GM06990 (cell line): Measurements from ENCODE around the gene SCAMP2.

ENCODE experiments used
- DNase-seq: peaks from one replicate; pipeline ENCODE4 v3.0.0-alpha.2; 2011; ENCODE audit not compliant: insufficient read length; ENCODE audit errors: extremely low read depth
- H3K27me3 ChIP-seq: replicated peaks from 2 replicates; pipeline ENCODE4 v1.6.0; 2011; ENCODE audit warnings: low read length; ENCODE audit not compliant: control insufficient read depth, insufficient read depth
- H3K36me3 ChIP-seq: 2 replicates; pipeline ENCODE4 v1.5.1; 2011; ENCODE audit warnings: low read length; ENCODE audit not compliant: control insufficient read depth, insufficient read depth
- H3K4me3 ChIP-seq: replicated peaks from 2 replicates; pipeline ENCODE4 v1.5.1; 2011; ENCODE audit warnings: low read depth, mild to moderate bottlenecking, control low read depth, low read length
- TF ChIP-seq, protein P1 (sequence below): IDR thresholded peaks from 2 replicates; pipeline ENCODE4 v1.5.1; 2011; ENCODE audit warnings: low read length, control low read depth, mild to moderate bottlenecking, inconsistent platforms; ENCODE audit not compliant: insufficient read depth, poor library complexity, severe bottlenecking

The SCAMP2 gene

DNA sequence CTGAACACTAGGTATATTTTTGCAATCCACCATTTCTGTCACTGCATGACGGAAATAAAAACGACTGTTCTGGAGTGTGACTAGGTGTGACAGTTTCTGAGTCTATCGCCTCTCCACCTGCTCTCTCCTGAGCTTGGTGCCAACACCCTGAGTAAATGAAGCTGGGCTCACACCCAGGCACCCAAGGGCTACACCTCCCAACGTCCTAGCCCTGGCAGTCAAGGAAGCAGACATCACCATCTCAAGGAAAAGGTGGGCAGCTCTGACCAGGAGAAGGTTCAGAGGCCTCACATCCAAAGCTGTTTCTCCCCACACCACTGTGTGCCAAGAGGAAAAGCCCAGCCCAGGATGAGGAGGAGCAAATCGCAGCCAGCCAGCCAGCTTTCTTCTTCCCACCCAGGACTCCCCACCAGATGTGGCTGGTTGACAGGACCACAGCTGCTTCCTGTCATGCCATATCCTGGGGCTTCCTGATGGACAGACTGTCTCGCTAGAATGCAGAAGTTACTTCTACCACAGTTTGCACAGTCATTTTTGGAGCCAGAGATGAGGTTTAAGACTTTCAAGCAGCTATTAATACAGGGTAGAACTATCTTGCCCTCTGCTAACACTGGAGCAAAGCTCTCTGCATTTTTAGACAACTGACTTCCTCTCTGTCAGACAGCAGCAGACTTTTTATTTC is 3.3 kb downstream of the SCAMP2 start:
- TF ChIP-seq, protein P1, sequence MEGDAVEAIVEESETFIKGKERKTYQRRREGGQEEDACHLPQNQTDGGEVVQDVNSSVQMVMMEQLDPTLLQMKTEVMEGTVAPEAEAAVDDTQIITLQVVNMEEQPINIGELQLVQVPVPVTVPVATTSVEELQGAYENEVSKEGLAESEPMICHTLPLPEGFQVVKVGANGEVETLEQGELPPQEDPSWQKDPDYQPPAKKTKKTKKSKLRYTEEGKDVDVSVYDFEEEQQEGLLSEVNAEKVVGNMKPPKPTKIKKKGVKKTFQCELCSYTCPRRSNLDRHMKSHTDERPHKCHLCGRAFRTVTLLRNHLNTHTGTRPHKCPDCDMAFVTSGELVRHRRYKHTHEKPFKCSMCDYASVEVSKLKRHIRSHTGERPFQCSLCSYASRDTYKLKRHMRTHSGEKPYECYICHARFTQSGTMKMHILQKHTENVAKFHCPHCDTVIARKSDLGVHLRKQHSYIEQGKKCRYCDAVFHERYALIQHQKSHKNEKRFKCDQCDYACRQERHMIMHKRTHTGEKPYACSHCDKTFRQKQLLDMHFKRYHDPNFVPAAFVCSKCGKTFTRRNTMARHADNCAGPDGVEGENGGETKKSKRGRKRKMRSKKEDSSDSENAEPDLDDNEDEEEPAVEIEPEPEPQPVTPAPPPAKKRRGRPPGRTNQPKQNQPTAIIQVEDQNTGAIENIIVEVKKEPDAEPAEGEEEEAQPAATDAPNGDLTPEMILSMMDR: no peak
- DNase-seq: peak; percentile 86
- peaks cover 4% of the 10 kb centered on the region for H3K36me3 ChIP-seq
- H3K4me3 ChIP-seq: peak overlapping the region; percentile 55
- no peaks in the 10 kb centered on the region for H3K27me3 ChIP-seq

DNA sequence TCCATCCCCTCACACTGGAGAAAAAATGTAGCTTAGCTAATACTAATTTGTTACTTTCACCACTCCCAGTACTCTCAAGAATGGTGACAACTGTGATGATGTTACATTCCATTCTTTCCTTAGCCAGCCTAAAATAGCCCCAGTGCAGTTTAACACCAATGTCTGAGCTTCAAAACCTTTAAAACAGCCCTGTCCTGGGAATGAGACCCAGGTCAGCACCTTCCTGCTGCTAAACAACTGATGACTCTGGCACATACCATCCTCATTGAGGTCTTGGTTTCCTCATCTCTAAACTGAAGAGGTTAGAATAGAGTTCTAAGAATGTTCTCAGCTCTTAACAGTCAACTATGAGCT is 3.8 kb downstream of the SCAMP2 start:
- TF ChIP-seq, protein P1: no peak
- Histone ChIP-seq H3K27me3 (no peaks in the 10 kb centered on the region), H3K4me3 (peak overlapping the region; percentile 55), H3K36me3 (peaks cover 8% of the 10 kb centered on the region)
- no peak for DNase-seq

DNA sequence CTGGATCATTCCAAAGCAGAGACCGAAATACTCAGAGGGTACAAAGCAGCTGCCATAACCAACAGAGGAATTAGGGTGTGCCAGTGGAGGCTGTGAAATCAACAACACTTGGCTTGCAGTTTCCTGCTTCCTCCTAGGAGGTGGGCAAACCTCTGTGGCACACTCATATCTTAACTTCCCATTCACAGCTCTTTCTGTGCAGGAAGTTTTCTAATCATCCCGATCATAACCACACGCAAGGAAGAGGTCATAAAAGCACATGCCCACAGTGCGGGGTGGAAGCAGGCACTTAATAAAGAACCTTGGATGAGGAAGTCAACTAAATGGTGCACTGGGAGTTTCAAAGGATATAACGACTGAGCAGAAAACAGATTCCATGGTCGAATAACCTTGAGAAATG is 5.1 kb downstream of the SCAMP2 start:
- no peak for DNase-seq
- no peak overlapping the region for H3K4me3 ChIP-seq
- TF ChIP-seq, protein P1: no peak
- H3K36me3 ChIP-seq: peaks cover 9% of the 10 kb centered on the region
- H3K27me3 ChIP-seq: no peaks in the 10 kb centered on the region

DNA sequence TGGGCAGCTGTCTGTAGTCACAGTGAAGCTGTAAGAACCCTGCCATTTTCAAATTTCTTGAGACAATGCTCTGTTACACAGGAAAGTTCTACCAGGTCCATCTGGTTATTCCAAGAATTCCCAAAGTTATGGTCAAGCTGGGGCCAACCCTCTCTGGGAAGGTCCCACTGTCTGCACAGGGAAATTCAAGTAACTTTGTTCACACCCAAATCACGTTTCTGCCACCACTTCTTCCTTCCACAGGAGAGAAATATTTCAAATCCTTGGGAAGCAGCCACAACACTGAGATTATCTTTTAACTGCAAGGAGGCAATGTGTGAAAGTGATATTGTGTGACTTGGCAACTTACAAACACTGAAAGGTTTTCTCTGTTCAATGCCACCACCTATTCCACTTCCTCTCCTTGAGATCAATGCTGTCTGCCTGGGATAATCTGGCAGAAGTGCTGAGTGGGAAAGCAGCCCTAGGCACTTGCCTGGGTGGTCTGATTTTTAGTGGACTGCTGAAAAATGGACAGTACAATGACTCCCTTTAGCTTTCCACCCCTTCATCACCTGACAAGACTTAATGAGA is 5.6 kb downstream of the SCAMP2 start:
- no peaks in the 10 kb centered on the region for H3K27me3 ChIP-seq
- TF ChIP-seq, protein P1: no peak
- H3K4me3 ChIP-seq: no peak overlapping the region
- DNase-seq: no peak
- peaks cover 9% of the 10 kb centered on the region for H3K36me3 ChIP-seq

DNA sequence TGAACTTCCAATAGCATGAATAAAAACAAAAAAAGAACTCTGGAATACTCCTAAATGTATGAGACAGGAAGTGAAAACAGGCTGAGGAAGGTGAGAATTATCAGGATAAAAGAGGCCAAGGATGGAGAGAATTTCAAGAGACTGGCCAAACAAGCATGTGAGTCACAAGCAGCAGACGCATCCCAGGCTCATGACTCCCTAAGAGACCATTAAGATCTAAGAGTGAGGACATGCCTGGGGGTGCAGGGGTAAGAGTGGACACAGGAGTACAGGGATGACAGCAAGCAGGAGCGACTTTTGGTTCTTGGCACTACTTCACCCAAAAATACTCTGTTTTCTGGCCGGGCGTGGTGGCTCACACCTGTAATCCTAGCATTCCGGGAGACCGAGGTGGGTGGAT is 7.1 kb downstream of the SCAMP2 start:
- no peak for DNase-seq
- TF ChIP-seq, protein P1: no peak
- peaks cover 9% of the 10 kb centered on the region for H3K36me3 ChIP-seq
- no peak overlapping the region for H3K4me3 ChIP-seq
- H3K27me3 ChIP-seq: no peaks in the 10 kb centered on the region
